GM19468 (cell line): ENCODE data around the gene MED27.

ENCODE experiments used
- ATAC-seq: cut with Tn5 transposase; IDR thresholded peaks from one replicate; pipeline ENCODE4 v1.9.1; 2021; ENCODE audit warnings: mild to moderate bottlenecking, moderate library complexity, moderate number of reproducible peaks; ENCODE audit not compliant: unreplicated experiment; ENCODE audit errors: extremely low read depth

The MED27 gene

GRCh38 chr9:132002643-132003318, 76.9 kb downstream of the MED27 start:
- no peak for ATAC-seq

- no peak for ATAC-seq
Measured at GRCh38 chr9:132001567-132001966, 78.1 kb downstream of the MED27 start.

GRCh38 chr9:132000659-132001058, 79.0 kb downstream of the MED27 start:
- no peak for ATAC-seq

- ATAC-seq = no peak
Measured at GRCh38 chr9:131999692-132000551, 79.7 kb downstream of the MED27 start.

- no peak for ATAC-seq
Measured at GRCh38 chr9:131997779-131998178, 81.9 kb downstream of the MED27 start.

- ATAC-seq = no peak
Measured at GRCh38 chr9:131997076-131997475, 82.6 kb downstream of the MED27 start.

GRCh38 chr9:131995382-131995781, 84.3 kb downstream of the MED27 start:
- ATAC-seq = no peak

GRCh38 chr9:131994364-131995125, 85.1 kb downstream of the MED27 start:
- ATAC-seq = no peak

GRCh38 chr9:131992906-131993657, 86.6 kb downstream of the MED27 start:
- no peak for ATAC-seq

GRCh38 chr9:131987232-131987631, 92.4 kb downstream of the MED27 start:
- no peak for ATAC-seq

- no peak for ATAC-seq
Measured at GRCh38 chr9:131986576-131986975, 93.1 kb downstream of the MED27 start.

GRCh38 chr9:131986089-131986488, 93.6 kb downstream of the MED27 start:
- ATAC-seq = no peak

GRCh38 chr9:131984564-131984963, 95.1 kb downstream of the MED27 start:
- no peak for ATAC-seq

- ATAC-seq = no peak
Measured at GRCh38 chr9:131982671-131983239, 96.9 kb downstream of the MED27 start.

GRCh38 chr9:131982102-131982501, 97.6 kb downstream of the MED27 start:
- no peak for ATAC-seq

- no peak for ATAC-seq
Measured at GRCh38 chr9:131981116-131981776, 98.4 kb downstream of the MED27 start.

- no peak for ATAC-seq
Measured at GRCh38 chr9:131980267-131981016, 99.2 kb downstream of the MED27 start.

GRCh38 chr9:131977109-131977838, 102.4 kb downstream of the MED27 start:
- no peak for ATAC-seq
